HepG2 (cell line): ENCODE results near the gene TMEM39B. TPM values are rescaled to one million over a fixed set of nuclear protein-coding genes. Genes with fewer than 3 reads are reported as not detected.
A peak's percentile ranks its signal among the peaks of the same experiment; 100 is the strongest.

ENCODE experiments used
- FOXC1 ChIP-seq: sonication (generic); formaldehyde crosslinking; IDR thresholded peaks from 2 replicates; pipeline ENCODE4 v1.8.0; 2022; ENCODE audit warnings: mild to moderate bottlenecking, missing genetic modification reagents, borderline replicate concordance
- IKZF1 ChIP-seq: fragments of 450-650 bp; IDR thresholded peaks from 2 replicates; pipeline ENCODE4 v1.7.1; 2016
- KAT8 ChIP-seq: IDR thresholded peaks from 2 replicates; pipeline ENCODE4 v1.6.1; 2016; ENCODE audit warnings: missing genetic modification reagents, missing compliant biosample characterization
- MLLT10 ChIP-seq: sonication (generic); formaldehyde crosslinking; IDR thresholded peaks from 2 replicates; pipeline ENCODE4 v1.4.0; 2020; ENCODE audit warnings: missing genetic modification reagents
- RBFOX2 ChIP-seq: fragments of 200-400 bp; formaldehyde crosslinking; IDR thresholded peaks from 2 replicates; pipeline ENCODE4 v1.6.1; 2017; ENCODE audit warnings: low read depth, mild to moderate bottlenecking, low read length
- RELA ChIP-seq: sonication (generic); formaldehyde crosslinking; IDR thresholded peaks from 2 replicates; pipeline ENCODE4 v1.4.0; 2020; ENCODE audit warnings: missing genetic modification reagents
- SSRP1 ChIP-seq: IDR thresholded peaks from 2 replicates; pipeline ENCODE4 v1.6.1; 2016; ENCODE audit warnings: control low read depth
- SYNCRIP ChIP-seq: fragments of 200-400 bp; formaldehyde crosslinking; IDR thresholded peaks from 2 replicates; pipeline ENCODE4 v1.6.1; 2018; ENCODE audit warnings: mild to moderate bottlenecking, low read depth, low read length; ENCODE audit not compliant: insufficient read depth
- ZBTB14 ChIP-seq: sonication (generic); formaldehyde crosslinking; IDR thresholded peaks from 2 replicates; pipeline ENCODE4 v1.4.0; 2020; ENCODE audit warnings: missing genetic modification reagents
- ZBTB39 ChIP-seq: sonication (generic); formaldehyde crosslinking; IDR thresholded peaks from 2 replicates; pipeline ENCODE4 v1.5.0; 2020; ENCODE audit warnings: missing genetic modification reagents
- ZBTB46 ChIP-seq: sonication (generic); formaldehyde crosslinking; IDR thresholded peaks from 2 replicates; pipeline ENCODE4 v1.4.0; 2020; ENCODE audit warnings: mild to moderate bottlenecking, missing genetic modification reagents, borderline replicate concordance
- ZBTB7B ChIP-seq: sonication (generic); formaldehyde crosslinking; IDR thresholded peaks from 2 replicates; pipeline ENCODE4 v1.4.0; 2020; ENCODE audit warnings: missing genetic modification reagents
- ZFP82 ChIP-seq: sonication (generic); formaldehyde crosslinking; IDR thresholded peaks from 2 replicates; pipeline ENCODE4 v1.5.1; 2020; ENCODE audit warnings: mild to moderate bottlenecking, missing genetic modification reagents, borderline replicate concordance
- ZNF446 ChIP-seq: sonication (generic); formaldehyde crosslinking; IDR thresholded peaks from 2 replicates; pipeline ENCODE4 v1.5.0; 2020; ENCODE audit warnings: mild to moderate bottlenecking, missing genetic modification reagents
- ZNF607 ChIP-seq: sonication (generic); formaldehyde crosslinking; IDR thresholded peaks from 2 replicates; pipeline ENCODE4 v1.5.1; 2020; ENCODE audit warnings: missing genetic modification reagents, mild to moderate bottlenecking, borderline replicate concordance
- ZNF646 ChIP-seq: sonication (generic); formaldehyde crosslinking; IDR thresholded peaks from 2 replicates; pipeline ENCODE4 v1.9.0; 2021; ENCODE audit warnings: mild to moderate bottlenecking, missing genetic modification reagents
- ZNF678 ChIP-seq: sonication (generic); formaldehyde crosslinking; IDR thresholded peaks from 2 replicates; pipeline ENCODE4 v1.4.0; 2020; ENCODE audit warnings: mild to moderate bottlenecking, missing genetic modification reagents
- polyA plus RNA-seq, 8 experiments: library from polyadenylated mRNA; depleted of rRNA in 3 of 8; stranded (reverse) in 7 of 8; unstranded in 1 of 8; fragments of >200 nt; fragmentation: Illumina TruSeq in 4 of 8; extraction: Trizol in 4 of 8; gene quantifications; 2 replicates each; pipeline versions ENCODE4 v1.2.1 to v1.2.3, GENCODE V29; 2011 to 2016; ENCODE audit warnings: low read depth in 4 of 8, missing spikeins in 1 of 8, mixed read lengths in 1 of 8; ENCODE audit not compliant: insufficient read depth in 1 of 8
- total RNA-seq, 5 experiments: library from RNA; depleted of rRNA; stranded (reverse); fragments of >200 nt; fragmentation: Illumina TruSeq; extraction: Trizol; gene quantifications; 2 replicates each; pipeline ENCODE4 v1.2.3, GENCODE V29; 2016; ENCODE audit warnings: low read depth in 1 of 5

Gene TMEM39B
- total and polyA plus RNA-seq, 2 of the 13 experiments (the other 11 are each of a cell fraction or from before 2014, with no cell fraction given), result 4.9 to 10.4 TPM

DNA sequence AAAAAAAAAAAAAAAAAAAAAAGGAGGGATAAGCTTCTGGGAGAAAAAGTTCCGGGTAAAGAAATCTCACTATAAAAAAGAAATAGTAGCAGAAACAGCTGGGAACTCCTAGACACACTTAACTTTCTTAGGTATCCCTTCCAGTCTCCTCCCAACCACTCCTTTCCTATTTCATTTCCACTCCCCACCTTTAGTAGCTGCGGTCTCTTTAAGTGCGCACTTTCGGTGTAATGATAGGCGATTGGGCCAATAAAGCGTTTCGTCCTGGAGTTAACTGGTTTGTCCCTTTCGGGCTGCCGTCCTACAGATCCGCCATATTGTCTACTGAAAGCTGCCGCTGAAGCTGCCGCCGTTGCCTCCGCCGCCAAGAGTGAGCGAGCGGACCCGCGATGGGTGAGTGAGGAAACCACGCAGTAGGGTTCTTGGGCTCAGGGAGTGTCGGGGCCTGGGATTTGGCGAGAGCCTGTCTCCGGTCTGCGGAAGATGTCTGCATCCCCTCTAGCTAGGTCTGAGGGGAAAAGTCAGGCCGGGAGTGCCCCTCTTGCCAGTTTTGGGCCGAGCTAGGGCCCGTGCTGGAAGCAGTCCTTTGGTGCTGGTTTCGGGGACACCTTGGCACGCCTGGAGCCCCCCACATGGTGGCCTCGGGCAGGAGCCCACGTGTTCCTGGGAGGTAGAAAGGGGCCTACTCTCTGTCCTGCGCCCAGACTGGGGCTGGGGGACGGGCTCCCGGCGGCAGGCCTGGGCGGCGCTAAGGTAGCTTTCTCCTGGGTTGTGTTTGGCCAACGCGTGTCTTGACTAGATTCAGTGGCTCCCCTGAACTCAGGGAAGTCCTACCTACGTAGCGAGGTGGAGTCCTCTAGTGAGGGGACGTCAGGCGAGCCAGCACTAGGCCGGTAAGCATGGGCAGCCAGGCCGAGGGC is 35.3 kb downstream of the TMEM39B start, which contains the start of gene KPNA6 (continued):
- no peak for TF ChIP-seq ZNF646 (CRISPR knock-in tag)
- no peak for TF ChIP-seq ZBTB39 (CRISPR knock-in tag)
- peak; percentile 66; the same call in 1 of the 2 replicates for TF ChIP-seq ZNF446 (CRISPR knock-in tag)
- no peak for TF ChIP-seq RELA (CRISPR knock-in tag)
- TF ChIP-seq SYNCRIP, result no peak
- no peak for TF ChIP-seq ZFP82 (CRISPR knock-in tag)
- TF ChIP-seq ZBTB46 (CRISPR knock-in tag), result no peak
- TF ChIP-seq ZBTB7B (CRISPR knock-in tag), result no peak; the same call in 1 of the 2 replicates
- TF ChIP-seq FOXC1, result peak; percentile 85
- no peak for TF ChIP-seq IKZF1
- no peak for TF ChIP-seq SSRP1 (CRISPR knock-in tag)
- no peak for TF ChIP-seq ZNF607 (CRISPR knock-in tag)
- TF ChIP-seq MLLT10 (CRISPR knock-in tag), result no peak
- TF ChIP-seq RBFOX2, result peak; percentile 62
- peak; percentile 88 for TF ChIP-seq KAT8
- no peak for TF ChIP-seq ZNF678 (CRISPR knock-in tag)
- TF ChIP-seq ZBTB14 (CRISPR knock-in tag), result 0 out of 2 replicates have a peak, but pooled peaks have one; percentile 17
